Measurements from ENCODE around the gene TMEM165.

Gene TMEM165

GRCh38 chr4:55367084-55367722 lies 28.6 kb upstream of the TMEM165 start:
- peak; percentile 91 for DNase-seq (ENCODE audit: low read depth)

GRCh38 chr4:55369968-55370367 lies 25.8 kb upstream of the TMEM165 start:
- DNase-seq (ENCODE audit: low read depth), result no peak
- no peak overlapping the region for H3K4me3 ChIP-seq (ENCODE audit: low read depth, low read length)
- TF ChIP-seq CTCF (conservative IDR thresholded peaks at IDR 0.05; ENCODE audit: low read depth, low read length), result no peak

More at GRCh38 chr4:55367084-55367722, 28.6 kb upstream of the TMEM165 start:
- H3K4me3 ChIP-seq (ENCODE audit: low read depth, low read length), result peak overlapping the region; percentile 13
- TF ChIP-seq CTCF (conservative IDR thresholded peaks at IDR 0.05; ENCODE audit: low read depth, low read length), result no peak

- no peak overlapping the region for H3K4me3 ChIP-seq (ENCODE audit: low read depth, low read length)
- DNase-seq (ENCODE audit: low read depth), result peak; percentile 80
- no peak for TF ChIP-seq CTCF (conservative IDR thresholded peaks at IDR 0.05; ENCODE audit: low read depth, low read length)
These were observed 23.5 kb upstream of the TMEM165 start for GRCh38 chr4:55372259-55372658.

GRCh38 chr4:55373461-55373860 lies 22.3 kb upstream of the TMEM165 start:
- no peak for DNase-seq (ENCODE audit: low read depth)
- TF ChIP-seq CTCF (conservative IDR thresholded peaks at IDR 0.05; ENCODE audit: low read depth, low read length), result no peak
- no peak overlapping the region for H3K4me3 ChIP-seq (ENCODE audit: low read depth, low read length)

GRCh38 chr4:55376698-55377097 lies 19.1 kb upstream of the TMEM165 start:
- no peak overlapping the region for H3K4me3 ChIP-seq (ENCODE audit: low read depth, low read length)
- TF ChIP-seq CTCF (conservative IDR thresholded peaks at IDR 0.05; ENCODE audit: low read depth, low read length), result no peak
- no peak for DNase-seq (ENCODE audit: low read depth)

GRCh38 chr4:55378617-55379467 lies 16.9 kb upstream of the TMEM165 start:
- peak; percentile 12 for DNase-seq (ENCODE audit: low read depth)
- no peak for TF ChIP-seq CTCF (conservative IDR thresholded peaks at IDR 0.05; ENCODE audit: low read depth, low read length)
- H3K4me3 ChIP-seq (ENCODE audit: low read depth, low read length), result no peak overlapping the region

Measured in choroid plexus epithelial cell (primary cell).